CD4-positive, alpha-beta T cell (primary cell): ENCODE results near the gene VRK2. TPM values are rescaled to one million over a fixed set of nuclear protein-coding genes. Genes with fewer than 3 reads are reported as not detected.

Source experiments
- ATAC-seq: fragments of 200-7000 bp; cut with Tn5 transposase; one replicate; pipeline ENCODE4 v1.10.0; 2022; ENCODE audit warnings: mild to moderate bottlenecking; ENCODE audit not compliant: poor library complexity
- CTCF ChIA-PET: fragments of 350-600 bp; sonication (Branson Sonifier 250); formaldehyde crosslinking; loops from one replicate; lab custom pipeline; 2021; ENCODE audit warnings: antibody characterized with exemption, inconsistent platforms; lab: Charles Lee
- POLR2A ChIA-PET: fragments of 350-600 bp; sonication (Branson Sonifier 250); formaldehyde crosslinking; loops from one replicate; lab custom pipeline; 2021; ENCODE audit warnings: antibody characterized with exemption, inconsistent platforms; lab: Charles Lee
- DNase-seq, 14 experiments: peaks; one replicate each; pipeline ENCODE4 v3.0.0-alpha.2; 2013 to 2020; ENCODE audit warnings: mixed read lengths in 2 of 14
- H3K27ac ChIP-seq, 2 donors: one replicate each; pipeline versions ENCODE4 v1.5.1 to v1.7.0; 2013; ENCODE audit warnings: low read length in 2 of 2, low read depth in 1 of 2, mild to moderate bottlenecking in 1 of 2
- H3K27me3 ChIP-seq, 2 experiments: 1 replicate in 1 of 2; 2 replicates in 1 of 2; pipeline versions ENCODE4 v1.6.1 to v1.7.0; 2013; ENCODE audit warnings: low read length in 2 of 2, control low read depth in 1 of 2, mild to moderate bottlenecking in 1 of 2, moderate library complexity in 1 of 2; ENCODE audit not compliant: insufficient read depth in 2 of 2, control insufficient read depth in 1 of 2
- H3K36me3 ChIP-seq: one replicate; pipeline ENCODE4 v1.6.1; 2013; ENCODE audit warnings: low read length, control low read depth; ENCODE audit not compliant: insufficient read depth
- H3K4me1 ChIP-seq: one replicate; pipeline ENCODE4 v1.6.1; 2013; ENCODE audit warnings: low read length, control low read depth; ENCODE audit not compliant: insufficient read depth
- H3K4me3 ChIP-seq: one replicate; pipeline ENCODE4 v1.5.1; 2013; ENCODE audit warnings: mild to moderate bottlenecking, low read length, moderate library complexity
- H3K9me3 ChIP-seq, 2 experiments: 1 replicate in 1 of 2; 2 replicates in 1 of 2; pipeline versions ENCODE4 v1.6.1 to v1.7.0; 2013; ENCODE audit warnings: low read length in 2 of 2, mild to moderate bottlenecking in 2 of 2, control low read depth in 1 of 2, moderate library complexity in 1 of 2; ENCODE audit not compliant: control insufficient read depth in 1 of 2, insufficient read depth in 1 of 2
- H3K27ac Mint-ChIP-seq: one replicate; pipeline ENCODE4 v1.8.0; 2020; ENCODE audit warnings: mixed read lengths
- H3K27me3 Mint-ChIP-seq: one replicate; pipeline ENCODE4 v1.8.0; 2021; ENCODE audit warnings: mixed read lengths
- H3K36me3 Mint-ChIP-seq: one replicate; pipeline ENCODE4 v1.8.0; 2021; ENCODE audit warnings: low read depth, mixed read lengths
- H3K4me1 Mint-ChIP-seq: one replicate; pipeline ENCODE4 v1.8.0; 2021; ENCODE audit warnings: low read depth, mixed read lengths
- H3K4me3 Mint-ChIP-seq: one replicate; pipeline ENCODE4 v1.8.0; 2020; ENCODE audit warnings: mild to moderate bottlenecking, mixed read lengths
- H3K9me3 Mint-ChIP-seq: one replicate; pipeline ENCODE4 v1.8.0; 2020; ENCODE audit warnings: mixed read lengths
- intact Hi-C, 2 experiments: fragments of 100-400 bp; cut with DNase I in 1 of 2; cut with micrococcal nuclease in 1 of 2; formaldehyde crosslinking; loops; one replicate each; pipeline versions ENCODE4 v1.15.1 to v1.9.0; 2023 to 2025; cut with DNase I, micrococcal nuclease
- total RNA-seq, 174 experiments: library from RNA in 2 of 174; stranded (reverse) in 2 of 174; gene quantifications; one replicate each; pipeline ENCODE4 v1.2.3 and lab custom pipeline; 2021 to 2026
- TF ChIP-seq, protein P1 (sequence below): fragments of 200-600 bp; IDR thresholded peaks from one replicate; pipeline ENCODE4 v1.8.0; 2022; ENCODE audit warnings: antibody characterized with exemption, mild to moderate bottlenecking

VRK2 gene
- total RNA-seq, 2 experiments from 2014 or later, result 11.1 to 11.5 TPM

DNA sequence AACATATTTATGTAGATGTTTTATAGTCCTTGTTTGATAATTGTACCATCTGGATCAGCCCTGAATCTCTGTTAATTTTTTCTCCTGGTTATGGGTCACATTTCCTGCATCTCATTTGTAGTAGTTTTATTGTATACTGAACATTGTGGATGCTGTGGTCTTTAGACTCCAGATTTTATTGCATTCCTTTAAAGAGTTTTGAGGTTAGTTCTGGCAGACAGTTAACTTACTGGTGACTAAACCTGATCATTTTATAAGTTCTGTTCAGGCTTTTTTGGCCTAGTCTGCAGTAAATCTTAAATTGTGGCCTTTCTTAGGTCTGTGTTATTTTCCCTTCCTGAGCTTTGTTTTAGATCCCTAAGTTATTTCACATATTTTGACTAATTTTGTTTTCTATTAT lies 110.2 kb downstream of the VRK2 start:
- DNase-seq (no peak), ATAC-seq (no peak)
- ChIA-PET CTCF (no interaction called here), POLR2A (no interaction called here)
- Histone ChIP-seq H3K27ac (no peak overlapping the region), H3K36me3 (peaks cover 21% of the 10 kb centered on the region), H3K4me1 (no peaks in the 10 kb centered on the region), H3K27me3 (no peaks in the 10 kb centered on the region), H3K4me3 (no peak overlapping the region), H3K9me3 (no peaks in the 10 kb centered on the region)
- Mint-ChIP-seq H3K4me1 (no peaks in the 10 kb centered on the region), H3K9me3 (peaks cover 3% of the 10 kb centered on the region), H3K27me3 (no peaks in the 10 kb centered on the region), H3K27ac (no peak overlapping the region), H3K36me3 (peaks cover 92% of the 10 kb centered on the region), H3K4me3 (no peak overlapping the region)
- intact Hi-C loops, result no loop called here
- TF ChIP-seq, protein P1, sequence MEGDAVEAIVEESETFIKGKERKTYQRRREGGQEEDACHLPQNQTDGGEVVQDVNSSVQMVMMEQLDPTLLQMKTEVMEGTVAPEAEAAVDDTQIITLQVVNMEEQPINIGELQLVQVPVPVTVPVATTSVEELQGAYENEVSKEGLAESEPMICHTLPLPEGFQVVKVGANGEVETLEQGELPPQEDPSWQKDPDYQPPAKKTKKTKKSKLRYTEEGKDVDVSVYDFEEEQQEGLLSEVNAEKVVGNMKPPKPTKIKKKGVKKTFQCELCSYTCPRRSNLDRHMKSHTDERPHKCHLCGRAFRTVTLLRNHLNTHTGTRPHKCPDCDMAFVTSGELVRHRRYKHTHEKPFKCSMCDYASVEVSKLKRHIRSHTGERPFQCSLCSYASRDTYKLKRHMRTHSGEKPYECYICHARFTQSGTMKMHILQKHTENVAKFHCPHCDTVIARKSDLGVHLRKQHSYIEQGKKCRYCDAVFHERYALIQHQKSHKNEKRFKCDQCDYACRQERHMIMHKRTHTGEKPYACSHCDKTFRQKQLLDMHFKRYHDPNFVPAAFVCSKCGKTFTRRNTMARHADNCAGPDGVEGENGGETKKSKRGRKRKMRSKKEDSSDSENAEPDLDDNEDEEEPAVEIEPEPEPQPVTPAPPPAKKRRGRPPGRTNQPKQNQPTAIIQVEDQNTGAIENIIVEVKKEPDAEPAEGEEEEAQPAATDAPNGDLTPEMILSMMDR, result no peak

DNA sequence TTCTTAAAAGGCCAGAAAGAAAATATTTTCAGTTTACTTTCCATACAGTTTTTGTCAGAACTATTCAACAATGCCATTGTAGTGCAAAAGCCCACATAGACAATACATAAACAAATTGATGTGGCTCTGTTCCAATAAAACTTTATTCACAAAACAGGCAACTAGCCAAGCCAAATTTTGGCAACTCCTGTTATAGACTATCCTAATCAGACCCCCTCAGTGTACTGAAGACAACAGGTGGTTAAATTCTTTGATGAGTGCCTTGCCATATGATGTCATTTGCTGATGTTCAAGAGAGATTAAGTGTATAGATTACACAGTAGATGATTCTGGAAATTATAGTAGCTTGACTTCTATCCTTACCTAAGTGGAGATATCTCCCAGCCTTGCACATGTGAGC lies 111.1 kb downstream of the VRK2 start:
- Histone ChIP-seq H3K9me3 (no peaks in the 10 kb centered on the region), H3K4me3 (no peak overlapping the region), H3K27me3 (no peaks in the 10 kb centered on the region), H3K4me1 (no peaks in the 10 kb centered on the region), H3K27ac (no peak overlapping the region), H3K36me3 (peaks cover 21% of the 10 kb centered on the region)
- H3K9me3 Mint-ChIP-seq, result peaks cover 3% of the 10 kb centered on the region
- CTCF ChIA-PET, result no interaction called here
- POLR2A ChIA-PET, result no interaction called here
- H3K27me3 Mint-ChIP-seq, result no peaks in the 10 kb centered on the region
- peaks cover 91% of the 10 kb centered on the region for H3K36me3 Mint-ChIP-seq
- H3K4me3 Mint-ChIP-seq, result no peak overlapping the region
- H3K27ac Mint-ChIP-seq, result no peak overlapping the region
- no peaks in the 10 kb centered on the region for H3K4me1 Mint-ChIP-seq
- DNase-seq (no peak), ATAC-seq (no peak)
- TF ChIP-seq, protein P1, result no peak
- intact Hi-C loops, result no loop called here

DNA sequence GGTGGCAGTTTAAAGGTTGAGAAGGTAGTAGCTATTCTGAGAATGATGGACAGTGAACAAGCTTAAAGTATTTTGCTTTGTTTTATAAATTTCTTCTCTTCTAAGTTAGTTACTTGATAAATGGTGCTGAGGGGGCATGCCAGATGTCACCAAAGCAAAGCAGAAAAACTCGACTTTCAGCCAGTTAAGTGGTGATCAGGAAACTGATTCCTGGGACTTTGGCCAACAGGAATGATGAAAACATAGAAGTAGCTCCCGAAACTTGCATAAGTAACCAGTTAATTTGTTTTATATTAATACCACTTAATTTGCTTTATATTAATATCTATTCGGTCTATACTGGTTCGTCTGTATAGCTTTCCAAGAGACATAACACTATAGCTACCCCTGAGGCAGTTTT lies 111.9 kb downstream of the VRK2 start:
- Mint-ChIP-seq H3K4me1 (no peaks in the 10 kb centered on the region), H3K36me3 (peaks cover 84% of the 10 kb centered on the region), H3K9me3 (peaks cover 3% of the 10 kb centered on the region), H3K27ac (no peak overlapping the region), H3K4me3 (no peak overlapping the region), H3K27me3 (no peaks in the 10 kb centered on the region)
- H3K27me3 ChIP-seq, result no peaks in the 10 kb centered on the region
- ChIA-PET CTCF (no interaction called here), POLR2A (no interaction called here)
- no peaks in the 10 kb centered on the region for H3K4me1 ChIP-seq
- H3K27ac ChIP-seq, result no peak overlapping the region
- no peaks in the 10 kb centered on the region for H3K9me3 ChIP-seq
- peaks cover 21% of the 10 kb centered on the region for H3K36me3 ChIP-seq
- intact Hi-C loops, result no loop called here
- TF ChIP-seq, protein P1, result no peak
- ATAC-seq (no peak), DNase-seq (no peak)
- no peak overlapping the region for H3K4me3 ChIP-seq
